Activated T-cell treated with anti-CD3 and anti-CD28 coated beads, Interleukin-2, amount 50 U/mL, for 24 hours (primary cell): ENCODE results near the gene ABHD17A.
A peak's percentile ranks its signal among the peaks of the same experiment; 100 is the strongest.
"Not testable (repeated sequence)": the region's sequence is repeated elsewhere in the genome, so short reads cannot be mapped to it uniquely, and the experiment has no call there.

Experiments
- DNase-seq: peaks from one replicate; pipeline ENCODE4 v3.0.0-alpha.2; 2020
- H3K27ac Mint-ChIP-seq: 2 replicates; pipeline ENCODE4 v1.8.0; 2020; ENCODE audit warnings: mild to moderate bottlenecking, mixed read lengths
- H3K27me3 Mint-ChIP-seq: 2 replicates; pipeline ENCODE4 v1.8.0; 2020; ENCODE audit warnings: mixed read lengths
- H3K36me3 Mint-ChIP-seq: 2 replicates; pipeline ENCODE4 v1.8.0; 2020; ENCODE audit warnings: low read depth, mixed read lengths
- H3K4me1 Mint-ChIP-seq: 2 replicates; pipeline ENCODE4 v1.8.0; 2020; ENCODE audit warnings: low read depth, mixed read lengths
- H3K4me3 Mint-ChIP-seq: 2 replicates; pipeline ENCODE4 v1.8.0; 2020; ENCODE audit warnings: mild to moderate bottlenecking, moderate library complexity, mixed read lengths
- H3K9me3 Mint-ChIP-seq: 2 replicates; pipeline ENCODE4 v1.8.0; 2020; ENCODE audit warnings: mixed read lengths

ABHD17A gene

DNA sequence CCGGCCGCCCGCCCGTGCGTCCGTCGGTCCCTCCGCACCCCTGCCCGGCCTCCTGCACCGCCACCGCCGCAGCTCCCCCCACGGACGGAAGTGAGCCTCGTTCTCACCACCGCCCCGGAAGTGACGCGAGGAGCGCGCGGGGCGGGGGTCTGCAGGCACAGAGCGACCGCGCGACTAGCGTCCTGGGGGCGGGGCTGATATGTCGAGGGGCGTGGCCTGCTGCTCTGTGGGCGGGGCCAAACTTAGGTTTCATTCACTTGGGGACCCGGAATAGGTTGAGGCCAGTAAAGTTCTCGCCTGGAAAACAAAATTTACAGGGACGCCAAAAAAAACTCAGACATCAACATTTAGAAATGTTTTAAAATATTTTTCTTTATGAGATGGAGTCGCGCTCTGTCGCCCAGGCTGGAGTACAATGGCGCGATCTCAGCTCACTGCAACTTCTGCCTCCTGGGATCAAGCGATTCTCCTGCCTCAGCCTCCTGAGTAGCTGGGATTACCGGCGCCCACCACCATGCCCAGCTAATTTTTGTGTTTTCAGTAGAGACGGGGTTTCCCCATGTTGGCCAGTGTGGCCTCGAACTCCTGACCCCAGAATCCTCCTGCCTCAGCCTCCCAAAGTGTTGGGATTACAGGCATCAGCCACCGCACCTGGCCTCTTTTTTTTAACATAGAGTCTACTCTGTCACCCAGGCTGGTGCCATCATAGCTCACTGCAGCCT lies at the start of gene ABHD17A:
Gene ABHD17A, minus strand, starts transcription at position 99 of the 722 bp plus-strand sequence. CDS start 3,930 bp downstream, outside the sequence.
- not testable (repeated sequence) for H3K9me3 Mint-ChIP-seq, H3K27me3 Mint-ChIP-seq
- H3K4me1 Mint-ChIP-seq = peaks cover 27% of the 10 kb centered on the region
- H3K36me3 Mint-ChIP-seq = peaks cover 35% of the 10 kb centered on the region
- peak within 1 kb of the TSS; percentile 94 for H3K4me3 Mint-ChIP-seq
- peak; percentile 98 for DNase-seq
- H3K27ac Mint-ChIP-seq = peak within 1 kb of the TSS; percentile 96

GRCh38 chr19:1933942-1934341 lies 48.6 kb upstream of the ABHD17A start:
- no peaks in the 10 kb centered on the region for H3K36me3 Mint-ChIP-seq
- H3K4me1 Mint-ChIP-seq = peaks cover 22% of the 10 kb centered on the region
- DNase-seq = no peak
- no peaks in the 10 kb centered on the region for H3K27me3 Mint-ChIP-seq
- H3K27ac Mint-ChIP-seq = no peak overlapping the region
- H3K9me3 Mint-ChIP-seq = peaks cover 7% of the 10 kb centered on the region
- H3K4me3 Mint-ChIP-seq = no peak overlapping the region

DNA sequence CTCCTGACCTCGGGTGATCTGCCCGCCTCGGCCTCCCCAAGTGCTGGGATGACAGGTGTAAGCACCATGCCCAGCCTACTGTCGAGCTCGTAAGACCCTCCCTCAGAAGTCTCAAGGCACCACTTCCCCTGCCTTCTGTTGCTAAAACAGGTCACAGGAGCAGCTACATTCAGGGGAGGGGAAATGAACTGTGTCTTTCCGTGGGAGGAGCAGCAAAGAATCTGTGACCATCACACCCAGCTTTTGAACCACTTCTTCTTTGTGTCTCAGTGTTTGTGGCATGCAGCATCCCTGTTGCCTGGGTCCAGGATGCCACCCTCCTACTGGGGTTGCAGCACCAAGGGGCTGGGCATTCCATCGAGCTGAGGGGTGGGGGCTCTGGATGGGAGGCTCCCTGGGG lies 47.9 kb upstream of the ABHD17A start:
- peaks cover 23% of the 10 kb centered on the region for H3K4me1 Mint-ChIP-seq
- DNase-seq = no peak
- peaks cover 7% of the 10 kb centered on the region for H3K9me3 Mint-ChIP-seq
- no peak overlapping the region for H3K4me3 Mint-ChIP-seq
- no peaks in the 10 kb centered on the region for H3K36me3 Mint-ChIP-seq
- H3K27me3 Mint-ChIP-seq = no peaks in the 10 kb centered on the region
- H3K27ac Mint-ChIP-seq = no peak overlapping the region

DNA sequence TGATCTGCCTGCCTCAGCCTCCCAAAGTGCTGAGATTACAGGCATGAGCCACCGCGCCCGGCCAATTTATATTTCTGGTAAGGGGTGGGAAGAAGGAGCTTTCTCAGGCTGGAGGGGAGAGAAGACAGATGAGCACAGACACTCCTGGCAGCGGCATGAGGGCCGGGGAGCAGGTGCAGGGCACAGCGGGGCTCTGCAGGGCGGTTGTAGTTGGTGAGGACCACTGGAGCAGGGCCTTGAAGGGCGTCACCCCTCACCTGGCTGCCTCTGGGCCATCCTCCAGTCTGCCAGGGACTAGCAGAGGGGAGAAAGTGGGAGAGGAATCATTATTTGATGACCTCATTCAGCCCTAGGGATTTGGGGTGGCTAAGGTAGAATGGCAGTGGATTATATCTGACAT lies 47.1 kb upstream of the ABHD17A start:
- Mint-ChIP-seq H3K9me3 (peaks cover 7% of the 10 kb centered on the region), H3K36me3 (no peaks in the 10 kb centered on the region), H3K4me3 (no peak overlapping the region), H3K27me3 (no peaks in the 10 kb centered on the region), H3K4me1 (peaks cover 27% of the 10 kb centered on the region), H3K27ac (no peak overlapping the region)
- no peak for DNase-seq

DNA sequence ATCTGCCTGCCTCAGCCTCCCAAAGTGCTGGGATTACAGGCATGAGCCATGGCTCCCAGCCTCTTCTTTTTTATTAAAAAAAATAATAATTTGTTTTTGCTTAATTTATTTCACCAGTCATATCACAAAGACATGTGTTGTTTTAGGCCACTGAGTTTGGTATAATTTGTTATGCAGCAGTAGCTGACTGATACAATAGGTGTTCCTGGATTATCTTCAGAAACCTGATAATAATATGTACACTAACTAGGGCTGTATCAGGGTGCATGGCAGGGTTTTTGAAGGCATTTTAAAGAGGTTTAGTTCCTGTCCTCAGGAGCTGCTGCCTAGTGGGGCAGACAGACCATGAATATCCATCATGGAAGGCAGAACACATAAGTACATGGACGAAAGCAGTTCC lies 46.1 kb upstream of the ABHD17A start:
- Mint-ChIP-seq H3K4me1 (peaks cover 27% of the 10 kb centered on the region), H3K36me3 (no peaks in the 10 kb centered on the region)

DNA sequence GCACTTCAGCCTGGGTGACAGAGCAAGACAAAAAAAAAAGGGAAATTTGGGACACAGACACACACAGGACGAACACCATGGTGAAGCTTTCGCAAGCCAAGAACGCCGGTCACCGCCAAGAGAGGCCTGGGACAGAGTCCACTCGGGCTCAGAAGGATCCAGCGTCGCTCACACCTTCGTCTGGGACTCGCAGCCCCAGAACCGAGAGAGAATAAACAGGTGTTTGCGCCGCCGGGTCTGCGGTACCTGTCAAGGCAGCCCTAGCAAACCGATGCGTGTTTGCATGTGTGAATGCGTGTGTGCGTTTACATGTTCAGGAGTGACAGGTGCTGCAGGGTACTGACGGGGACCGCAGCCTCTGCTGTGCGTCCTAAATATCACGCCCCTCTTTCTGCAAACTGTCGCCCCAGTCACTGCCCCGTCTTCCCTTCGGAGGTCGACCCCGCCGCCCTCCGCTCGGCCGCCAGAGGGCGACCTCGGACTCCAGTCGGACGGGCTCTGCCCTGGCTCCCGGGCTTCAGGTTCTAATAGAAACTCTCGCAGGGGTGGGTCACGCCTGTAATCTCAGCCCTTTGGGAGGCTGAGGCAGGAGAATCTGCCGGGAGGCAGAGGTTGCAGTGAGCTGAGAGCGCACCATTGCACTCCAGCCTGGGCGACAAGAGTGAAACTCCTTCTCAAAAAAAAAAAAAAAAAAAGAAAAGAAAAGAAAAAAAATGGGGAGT lies 43.9 kb upstream of the ABHD17A start:
- Mint-ChIP-seq H3K36me3 (peaks cover 14% of the 10 kb centered on the region), H3K4me1 (peaks cover 25% of the 10 kb centered on the region), H3K9me3 (peaks cover 4% of the 10 kb centered on the region), H3K27ac (peak overlapping the region; percentile 26), H3K27me3 (no peaks in the 10 kb centered on the region), H3K4me3 (peak overlapping the region; percentile 76)
- peak; percentile 91 for DNase-seq

More for the DNA sequence above, 46.1 kb upstream of the ABHD17A start:
- Mint-ChIP-seq H3K27me3 (no peaks in the 10 kb centered on the region), H3K9me3 (peaks cover 7% of the 10 kb centered on the region), H3K4me3 (no peak overlapping the region), H3K27ac (no peak overlapping the region)
- DNase-seq = no peak

GRCh38 chr19:1925544-1925943 lies 40.2 kb upstream of the ABHD17A start:
- no peaks in the 10 kb centered on the region for H3K9me3 Mint-ChIP-seq

GRCh38 chr19:1924320-1924961 lies 39.1 kb upstream of the ABHD17A start:
- peaks cover 32% of the 10 kb centered on the region for H3K4me1 Mint-ChIP-seq
- DNase-seq = no peak
- H3K9me3 Mint-ChIP-seq = no peaks in the 10 kb centered on the region
- peaks cover 51% of the 10 kb centered on the region for H3K36me3 Mint-ChIP-seq
- no peaks in the 10 kb centered on the region for H3K27me3 Mint-ChIP-seq
- H3K27ac Mint-ChIP-seq = no peak overlapping the region
- H3K4me3 Mint-ChIP-seq = no peak overlapping the region

More at GRCh38 chr19:1925544-1925943, 40.2 kb upstream of the ABHD17A start:
- Mint-ChIP-seq H3K27ac (no peak overlapping the region), H3K4me3 (no peak overlapping the region), H3K27me3 (no peaks in the 10 kb centered on the region), H3K4me1 (peaks cover 39% of the 10 kb centered on the region), H3K36me3 (peaks cover 42% of the 10 kb centered on the region)
- no peak for DNase-seq

DNA sequence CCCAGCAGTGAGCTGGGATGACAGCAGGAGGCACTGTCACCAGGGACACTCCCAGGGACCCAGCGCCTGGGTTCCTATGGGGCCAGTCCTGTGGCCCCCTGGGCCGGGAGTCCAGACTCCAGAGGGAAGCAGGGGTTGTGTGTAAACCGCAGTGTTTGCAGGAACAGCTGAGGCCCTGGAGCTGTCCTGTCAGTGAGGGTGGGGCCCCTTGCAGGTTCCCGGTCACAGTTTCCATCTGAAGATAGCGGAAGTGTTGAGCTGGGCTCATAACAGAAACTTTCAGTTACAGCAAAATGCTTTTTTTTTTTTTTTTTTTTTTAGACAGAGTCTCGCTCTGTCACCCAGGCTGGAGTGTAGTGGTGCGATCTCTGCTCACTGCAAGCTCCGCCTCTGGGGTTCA lies 38.0 kb upstream of the ABHD17A start:
- Mint-ChIP-seq H3K36me3 (peaks cover 61% of the 10 kb centered on the region), H3K9me3 (no peaks in the 10 kb centered on the region), H3K27me3 (no peaks in the 10 kb centered on the region), H3K4me3 (no peak overlapping the region), H3K4me1 (peaks cover 26% of the 10 kb centered on the region), H3K27ac (peak overlapping the region; percentile 83)
- peak; percentile 63 for DNase-seq

DNA sequence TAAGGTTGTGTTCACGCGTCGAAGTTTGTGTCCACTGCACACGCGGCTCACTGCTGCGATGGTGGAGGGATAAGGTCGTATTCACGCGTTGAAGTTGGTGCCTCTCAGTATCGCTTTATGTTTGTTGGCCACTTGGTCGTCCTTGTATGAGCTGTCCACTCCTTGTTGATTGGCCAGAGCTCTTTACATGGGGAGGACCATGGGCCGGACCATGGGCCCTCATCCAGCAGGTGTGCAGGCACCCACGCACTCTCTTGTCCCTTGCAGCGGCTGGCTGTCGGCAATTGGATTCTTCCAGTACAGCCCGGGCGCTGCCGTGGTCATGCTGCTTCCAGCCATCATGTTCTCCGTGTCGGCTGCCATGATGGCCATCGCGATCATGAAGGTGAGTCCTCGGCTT lies 37.5 kb upstream of the ABHD17A start:
- H3K9me3 Mint-ChIP-seq = no peaks in the 10 kb centered on the region
- peaks cover 24% of the 10 kb centered on the region for H3K4me1 Mint-ChIP-seq
- H3K36me3 Mint-ChIP-seq = peaks cover 66% of the 10 kb centered on the region
- H3K4me3 Mint-ChIP-seq = no peak overlapping the region
- DNase-seq = no peak
- peak overlapping the region; percentile 59 for H3K27ac Mint-ChIP-seq
- no peaks in the 10 kb centered on the region for H3K27me3 Mint-ChIP-seq

GRCh38 chr19:1921825-1922224 lies 36.5 kb upstream of the ABHD17A start:
- H3K4me3 Mint-ChIP-seq = no peak overlapping the region
- H3K36me3 Mint-ChIP-seq = peaks cover 75% of the 10 kb centered on the region
- no peak for DNase-seq
- peak overlapping the region; percentile 26 for H3K27ac Mint-ChIP-seq
- peaks cover 19% of the 10 kb centered on the region for H3K4me1 Mint-ChIP-seq
- H3K27me3 Mint-ChIP-seq = no peaks in the 10 kb centered on the region
- H3K9me3 Mint-ChIP-seq = no peaks in the 10 kb centered on the region

DNA sequence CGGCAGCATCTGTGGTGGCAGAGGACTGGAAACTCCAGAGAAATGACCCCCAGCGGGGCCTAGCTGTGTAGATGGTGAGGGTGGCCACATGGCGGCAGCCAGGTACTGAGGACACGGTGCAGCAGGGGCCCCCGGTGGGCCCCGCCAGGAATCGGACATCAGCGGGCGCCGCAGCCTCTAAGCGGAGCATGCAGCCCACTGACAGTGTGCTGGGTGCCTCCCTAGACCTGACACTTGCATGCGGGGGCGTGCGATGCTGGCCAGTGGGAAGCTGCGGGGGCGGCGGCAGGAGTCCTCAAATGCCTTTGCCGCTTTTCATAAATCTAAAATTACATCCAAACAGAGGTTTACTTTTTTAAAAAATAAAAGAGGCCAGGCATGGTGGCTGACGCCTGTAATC lies 36.0 kb upstream of the ABHD17A start:
- H3K4me1 Mint-ChIP-seq = peaks cover 19% of the 10 kb centered on the region
- no peaks in the 10 kb centered on the region for H3K27me3 Mint-ChIP-seq
- H3K4me3 Mint-ChIP-seq = no peak overlapping the region
- H3K9me3 Mint-ChIP-seq = no peaks in the 10 kb centered on the region
- no peak for DNase-seq
- H3K27ac Mint-ChIP-seq = no peak overlapping the region
- H3K36me3 Mint-ChIP-seq = peaks cover 77% of the 10 kb centered on the region

DNA sequence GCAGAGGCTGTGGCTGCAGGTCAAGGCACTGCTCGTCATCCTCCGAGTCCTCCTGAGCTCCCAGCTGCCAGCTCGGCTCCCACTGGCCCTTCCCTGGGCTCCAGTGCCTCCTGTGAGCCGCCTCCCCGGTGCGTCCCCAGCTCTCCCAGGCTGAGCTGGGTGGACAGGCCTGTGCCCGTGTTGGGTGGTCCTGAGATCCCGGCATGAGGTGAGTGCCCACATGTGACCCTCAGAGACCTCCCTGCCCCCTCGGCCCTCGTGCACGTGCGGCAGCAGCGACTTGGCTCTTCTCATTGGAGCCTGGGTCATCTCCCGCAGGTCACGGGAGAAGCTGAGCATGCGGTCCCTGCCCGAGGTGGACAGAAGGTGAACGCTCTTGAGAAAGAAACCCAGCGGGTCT lies 35.3 kb upstream of the ABHD17A start:
- Mint-ChIP-seq H3K27me3 (no peaks in the 10 kb centered on the region), H3K36me3 (peaks cover 78% of the 10 kb centered on the region), H3K9me3 (no peaks in the 10 kb centered on the region), H3K4me3 (no peak overlapping the region), H3K27ac (no peak overlapping the region), H3K4me1 (peaks cover 19% of the 10 kb centered on the region)
- no peak for DNase-seq

GRCh38 chr19:1918975-1919374 lies 33.7 kb upstream of the ABHD17A start:
- Mint-ChIP-seq H3K4me3 (no peak overlapping the region), H3K27ac (no peak overlapping the region), H3K9me3 (no peaks in the 10 kb centered on the region), H3K27me3 (no peaks in the 10 kb centered on the region), H3K4me1 (peaks cover 20% of the 10 kb centered on the region), H3K36me3 (peaks cover 69% of the 10 kb centered on the region)
- no peak for DNase-seq

- H3K4me1 Mint-ChIP-seq = peaks cover 22% of the 10 kb centered on the region
- H3K4me3 Mint-ChIP-seq = no peak overlapping the region
- peaks cover 71% of the 10 kb centered on the region for H3K36me3 Mint-ChIP-seq
- H3K27ac Mint-ChIP-seq = no peak overlapping the region
- no peaks in the 10 kb centered on the region for H3K27me3 Mint-ChIP-seq
- DNase-seq = no peak
- H3K9me3 Mint-ChIP-seq = no peaks in the 10 kb centered on the region
Observed at GRCh38 chr19:1917926-1918325, 32.6 kb upstream of the ABHD17A start.
